ENCODE data around the gene TRPM8. TPM values are rescaled to one million over a fixed set of nuclear protein-coding genes. Genes with fewer than 3 reads are reported as not detected.

Gene TRPM8
- total and polyA plus RNA-seq, 2 of the 13 experiments (the other 11 are each of a cell fraction or from before 2014, with no cell fraction given), result 0.12 TPM; not detected in 1

- Histone ChIP-seq H3K4me2 (ENCODE audit: low read depth, low read length) (no peak overlapping the region), H3K4me1 (ENCODE audit: insufficient read depth, low read length) (no peaks in the 10 kb centered on the region), H3K79me2 (ENCODE audit: insufficient read depth, low read length) (no peaks in the 10 kb centered on the region), H3K36me3 (replicated peaks in 1 of 2; ENCODE audit: control insufficient read depth in 1 of 2, insufficient read depth in 2 of 2, low read length in 2 of 2) (no peaks in the 10 kb centered on the region), H3K9ac (ENCODE audit: insufficient read depth, low read depth, low read length) (no peak overlapping the region), H4K20me1 (ENCODE audit: insufficient read depth, low read length) (no peaks in the 10 kb centered on the region), H3K27ac (ENCODE audit: extremely low read length, insufficient read depth, low read length) (no peak overlapping the region), H3K4me3 (replicated peaks in 1 of 3; ENCODE audit: insufficient read depth in 1 of 3, low read depth in 2 of 3, low read length in 3 of 3) (no peak overlapping the region), H3K27me3 (ENCODE audit: control insufficient read depth in 1 of 2, insufficient read depth in 2 of 2, low read length in 2 of 2) (no peaks in the 10 kb centered on the region; a peak in 1 of 5 replicates), H2AFZ (ENCODE audit: low read length) (no peak overlapping the region), H3K9me3 (ENCODE audit: low read length) (peaks cover 8% of the 10 kb centered on the region; the same call in 1 of the 2 replicates)
- TF ChIP-seq ZNF160 (CRISPR knock-in tag; IDR thresholded peaks at IDR 0.05) (peak; percentile 94), ELF3 (CRISPR knock-in tag; IDR thresholded peaks at IDR 0.05) (no peak)
- intact Hi-C loops (cut with micrococcal nuclease; ENCODE audit: unreplicated experiment), result no loop called here
- ChIA-PET CTCF (ENCODE audit: low intra/inter-chr PET ratio, low total read pairs) (no interaction called here), POLR2A (no interaction called here)
- ATAC-seq, result no peak
- in situ Hi-C loops (cut with HindIII; ENCODE audit: extremely low pct_ligation_motif_present, low pct_unique_long_range_greater_than_20kb), result no loop called here
- no TSS peak for BruUV-seq (replicated peaks)
- 85% methylated on average over 2 of the region's 2 CpGs for WGBS (ENCODE audit: low lambda C conversion rate)
- DNase-seq (ENCODE audit: low spot score), result no peak
- FAIRE-seq, result no peak
Measured at GRCh38 chr2:234033885-234034284, 116.7 kb downstream of the TRPM8 start.

- Histone ChIP-seq H4K20me1 (ENCODE audit: insufficient read depth, low read length) (no peaks in the 10 kb centered on the region), H3K4me2 (ENCODE audit: low read depth, low read length) (no peak overlapping the region), H3K27me3 (ENCODE audit: control insufficient read depth in 1 of 2, insufficient read depth in 2 of 2, low read length in 2 of 2) (no peaks in the 10 kb centered on the region), H3K27ac (ENCODE audit: extremely low read length, insufficient read depth, low read length) (no peak overlapping the region), H3K36me3 (replicated peaks in 1 of 2; ENCODE audit: control insufficient read depth in 1 of 2, insufficient read depth in 2 of 2, low read length in 2 of 2) (no peaks in the 10 kb centered on the region), H3K9me3 (ENCODE audit: low read length) (peaks cover 8% of the 10 kb centered on the region; the same call in 1 of the 2 replicates), H3K4me1 (ENCODE audit: insufficient read depth, low read length) (no peaks in the 10 kb centered on the region), H3K9ac (ENCODE audit: insufficient read depth, low read depth, low read length) (no peak overlapping the region), H3K4me3 (replicated peaks in 1 of 3; ENCODE audit: insufficient read depth in 1 of 3, low read depth in 2 of 3, low read length in 3 of 3) (no peak overlapping the region), H2AFZ (ENCODE audit: low read length) (no peak overlapping the region), H3K79me2 (ENCODE audit: insufficient read depth, low read length) (no peaks in the 10 kb centered on the region)
- in situ Hi-C loops (cut with HindIII; ENCODE audit: extremely low pct_ligation_motif_present, low pct_unique_long_range_greater_than_20kb) (no loop called here), intact Hi-C loops (cut with micrococcal nuclease; ENCODE audit: unreplicated experiment) (no loop called here)
- whole genome bisulfite sequencing (ENCODE audit: low lambda C conversion rate), result 21% methylated on average over 2 of the region's 2 CpGs
- no peak for ATAC-seq
- no peak for FAIRE-seq
- CTCF ChIA-PET (ENCODE audit: low intra/inter-chr PET ratio, low total read pairs), result no interaction called here
- DNase-seq (ENCODE audit: low spot score), result no peak
- no peak for TF ChIP-seq ZNF33A (CRISPR knock-in tag; IDR thresholded peaks at IDR 0.05; ENCODE audit: borderline replicate concordance)
- peak; percentile 15; the same call in 1 of the 2 replicates for TF ChIP-seq CEBPB (IDR thresholded peaks at IDR 0.05; ENCODE audit: borderline replicate concordance, low read depth, low read length)
- POLR2A ChIA-PET, result no interaction called here
- BruUV-seq (replicated peaks), result no TSS peak
Measured at GRCh38 chr2:234038076-234038802, 121.1 kb downstream of the TRPM8 start.
